HFFc6 (cell line): Measurements from ENCODE around the gene C2orf72. TPM values are rescaled to one million over a fixed set of nuclear protein-coding genes. Genes with fewer than 3 reads are reported as not detected.

Experiments
- DNase-seq: peaks from one replicate; pipeline ENCODE4 v3.0.0-alpha.2; 2018
- H3K27ac Mint-ChIP-seq: 2 replicates; pipeline ENCODE4 v1.8.0; 2020; ENCODE audit warnings: mild to moderate bottlenecking, mixed read lengths
- H3K27me3 Mint-ChIP-seq: 2 replicates; pipeline ENCODE4 v1.8.0; 2021; ENCODE audit warnings: mild to moderate bottlenecking, moderate library complexity, mixed read lengths; ENCODE audit not compliant: insufficient read depth
- H3K36me3 Mint-ChIP-seq: 2 replicates; pipeline ENCODE4 v1.8.0; 2021; ENCODE audit warnings: low read depth, mixed read lengths
- H3K4me1 Mint-ChIP-seq: 2 replicates; pipeline ENCODE4 v1.8.0; 2020; ENCODE audit warnings: low read depth, mixed read lengths
- H3K4me3 Mint-ChIP-seq: 2 replicates; pipeline ENCODE4 v1.8.0; 2020; ENCODE audit warnings: mild to moderate bottlenecking, moderate library complexity, mixed read lengths
- H3K9me3 Mint-ChIP-seq: 2 replicates; pipeline ENCODE4 v1.8.0; 2020; ENCODE audit warnings: mild to moderate bottlenecking, mixed read lengths
- total RNA-seq, 6 experiments: library from RNA; stranded (reverse); fragmentation: NEBNext Ultra II Directional; extraction: Animal tissue kit (Norgen Biotek cat#: 25700); gene quantifications; 2 replicates in 1 of 6; 3 replicates in 5 of 6; pipeline ENCODE4 v1.2.3, GENCODE V29; 2021
- TF ChIP-seq, protein P1 (sequence below): fragments of 200-600 bp; sonication (generic); IDR thresholded peaks from 2 replicates; pipeline ENCODE4 v1.5.0; 2021; ENCODE audit warnings: antibody characterized with exemption, mild to moderate bottlenecking

The C2orf72 gene
- total RNA-seq, 6 experiments from 2014 or later, result not detected

DNA sequence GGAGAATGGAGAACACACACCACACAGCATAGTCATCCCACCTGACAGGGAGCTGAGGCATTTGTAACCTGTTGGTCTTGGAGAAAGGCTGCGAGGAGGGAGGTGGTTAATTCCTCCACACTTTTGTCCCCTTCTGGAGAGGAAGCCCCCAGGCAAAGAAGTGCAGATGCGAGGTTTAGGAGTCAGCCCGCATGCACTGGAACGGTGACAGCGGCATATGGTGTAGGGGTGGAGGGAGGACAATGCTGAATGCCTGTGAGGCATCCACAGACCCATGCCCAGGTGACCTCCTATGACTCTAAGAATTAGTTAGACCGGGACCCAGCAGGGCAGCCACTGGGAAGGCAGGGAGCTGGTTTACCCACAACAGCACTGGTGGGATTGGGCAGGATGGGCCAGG is 29.2 kb upstream of the C2orf72 start:
- Mint-ChIP-seq H3K4me3 (no peak overlapping the region), H3K9me3 (peaks cover 11% of the 10 kb centered on the region), H3K27ac (no peak overlapping the region), H3K27me3 (peaks cover 58% of the 10 kb centered on the region), H3K36me3 (peaks cover 9% of the 10 kb centered on the region), H3K4me1 (no peaks in the 10 kb centered on the region; the same call in 1 of the 2 replicates)
- DNase-seq, result no peak
- TF ChIP-seq, protein P1, sequence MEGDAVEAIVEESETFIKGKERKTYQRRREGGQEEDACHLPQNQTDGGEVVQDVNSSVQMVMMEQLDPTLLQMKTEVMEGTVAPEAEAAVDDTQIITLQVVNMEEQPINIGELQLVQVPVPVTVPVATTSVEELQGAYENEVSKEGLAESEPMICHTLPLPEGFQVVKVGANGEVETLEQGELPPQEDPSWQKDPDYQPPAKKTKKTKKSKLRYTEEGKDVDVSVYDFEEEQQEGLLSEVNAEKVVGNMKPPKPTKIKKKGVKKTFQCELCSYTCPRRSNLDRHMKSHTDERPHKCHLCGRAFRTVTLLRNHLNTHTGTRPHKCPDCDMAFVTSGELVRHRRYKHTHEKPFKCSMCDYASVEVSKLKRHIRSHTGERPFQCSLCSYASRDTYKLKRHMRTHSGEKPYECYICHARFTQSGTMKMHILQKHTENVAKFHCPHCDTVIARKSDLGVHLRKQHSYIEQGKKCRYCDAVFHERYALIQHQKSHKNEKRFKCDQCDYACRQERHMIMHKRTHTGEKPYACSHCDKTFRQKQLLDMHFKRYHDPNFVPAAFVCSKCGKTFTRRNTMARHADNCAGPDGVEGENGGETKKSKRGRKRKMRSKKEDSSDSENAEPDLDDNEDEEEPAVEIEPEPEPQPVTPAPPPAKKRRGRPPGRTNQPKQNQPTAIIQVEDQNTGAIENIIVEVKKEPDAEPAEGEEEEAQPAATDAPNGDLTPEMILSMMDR, result no peak

DNA sequence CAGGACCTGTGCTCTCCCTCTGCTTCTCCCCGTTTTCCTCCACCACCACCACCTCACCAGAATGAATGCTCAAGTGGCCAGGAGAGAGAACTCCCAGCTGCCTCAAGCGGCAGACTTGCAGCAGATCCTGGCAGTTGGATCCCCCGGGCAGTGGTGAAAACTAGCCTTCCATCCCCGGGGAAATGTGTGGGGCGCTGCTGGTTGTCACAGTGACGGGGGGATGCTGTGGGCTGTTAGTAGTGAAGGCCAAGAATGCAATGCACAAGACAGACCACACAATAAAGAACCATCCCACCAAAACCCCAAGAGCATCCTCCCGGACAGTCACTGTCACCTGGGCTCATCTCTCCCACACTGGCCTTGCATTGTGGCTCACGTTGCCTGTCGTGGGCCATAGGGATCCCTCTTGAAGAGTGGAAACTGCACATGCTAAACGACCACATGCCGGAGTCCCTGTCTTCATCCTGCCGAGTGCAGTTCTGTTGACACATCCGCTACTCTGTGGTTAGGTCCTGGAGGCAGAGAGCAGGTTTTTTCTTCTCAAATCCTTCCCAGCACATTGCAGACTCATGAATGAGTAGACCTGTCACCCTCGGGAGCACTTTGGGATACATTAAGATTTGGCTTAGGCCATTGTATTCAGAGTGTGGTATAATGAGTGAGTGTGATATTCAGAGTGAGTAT is 27.9 kb upstream of the C2orf72 start:
- TF ChIP-seq, protein P1, result no peak
- peaks cover 52% of the 10 kb centered on the region for H3K27me3 Mint-ChIP-seq
- H3K36me3 Mint-ChIP-seq, result peaks cover 9% of the 10 kb centered on the region
- H3K4me1 Mint-ChIP-seq, result no peaks in the 10 kb centered on the region; the same call in 1 of the 2 replicates
- H3K27ac Mint-ChIP-seq, result no peak overlapping the region
- H3K4me3 Mint-ChIP-seq, result no peak overlapping the region
- no peak for DNase-seq
- H3K9me3 Mint-ChIP-seq, result peaks cover 11% of the 10 kb centered on the region

DNA sequence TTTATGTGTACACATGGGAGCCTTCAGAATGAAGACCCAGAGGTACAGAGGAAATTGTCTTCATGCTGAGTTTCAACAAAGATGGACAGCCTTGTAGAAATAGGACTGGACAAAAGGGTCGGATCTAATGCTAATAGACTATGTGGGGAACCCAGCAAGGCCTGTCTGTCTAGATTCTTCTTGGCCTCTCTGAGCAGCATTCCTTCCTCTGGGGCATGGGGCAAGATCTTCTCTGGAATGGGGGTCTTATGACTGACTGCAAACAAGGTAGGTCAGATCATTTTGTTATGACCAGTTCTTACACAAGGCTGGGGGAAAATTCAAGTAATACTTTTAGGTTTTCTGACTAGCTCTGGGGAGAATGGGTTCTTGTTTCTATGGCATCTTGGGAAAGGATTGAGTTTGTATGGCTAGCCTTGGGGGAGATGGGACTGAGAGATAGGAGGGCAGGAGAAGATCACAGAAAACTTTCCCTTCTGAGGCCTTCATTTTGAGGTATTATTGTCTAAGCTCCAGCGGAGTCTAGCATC is 27.1 kb upstream of the C2orf72 start:
- Mint-ChIP-seq H3K27me3 (peaks cover 47% of the 10 kb centered on the region), H3K27ac (no peak overlapping the region), H3K9me3 (peaks cover 4% of the 10 kb centered on the region), H3K4me1 (no peaks in the 10 kb centered on the region; the same call in 1 of the 2 replicates), H3K4me3 (no peak overlapping the region), H3K36me3 (peaks cover 4% of the 10 kb centered on the region)
- TF ChIP-seq, protein P1, result no peak
- no peak for DNase-seq

DNA sequence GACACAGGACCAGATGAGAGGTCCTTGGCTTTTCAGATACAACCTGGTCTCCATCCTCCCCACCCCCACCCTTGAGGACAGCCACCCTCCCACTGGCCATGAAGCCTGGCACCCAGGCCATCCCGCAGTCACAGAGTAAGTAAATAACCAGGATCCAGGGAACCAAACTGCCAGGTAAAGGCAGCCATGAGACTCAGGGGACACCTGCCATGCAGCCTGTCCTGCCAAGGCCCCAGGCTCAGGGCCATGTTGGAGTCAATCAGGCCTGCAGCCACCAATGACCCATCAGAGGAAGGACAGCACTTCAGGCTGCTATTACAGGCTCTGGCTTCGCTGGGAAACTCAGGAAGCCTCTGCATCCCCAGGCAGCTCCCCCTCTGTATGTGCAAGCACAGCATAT is 25.8 kb upstream of the C2orf72 start:
- H3K27ac Mint-ChIP-seq, result no peak overlapping the region
- H3K4me3 Mint-ChIP-seq, result no peak overlapping the region
- DNase-seq, result no peak
- H3K27me3 Mint-ChIP-seq, result peaks cover 40% of the 10 kb centered on the region
- H3K9me3 Mint-ChIP-seq, result no peaks in the 10 kb centered on the region
- H3K4me1 Mint-ChIP-seq, result no peaks in the 10 kb centered on the region; the same call in 1 of the 2 replicates
- H3K36me3 Mint-ChIP-seq, result no peaks in the 10 kb centered on the region
- TF ChIP-seq, protein P1, result no peak

DNA sequence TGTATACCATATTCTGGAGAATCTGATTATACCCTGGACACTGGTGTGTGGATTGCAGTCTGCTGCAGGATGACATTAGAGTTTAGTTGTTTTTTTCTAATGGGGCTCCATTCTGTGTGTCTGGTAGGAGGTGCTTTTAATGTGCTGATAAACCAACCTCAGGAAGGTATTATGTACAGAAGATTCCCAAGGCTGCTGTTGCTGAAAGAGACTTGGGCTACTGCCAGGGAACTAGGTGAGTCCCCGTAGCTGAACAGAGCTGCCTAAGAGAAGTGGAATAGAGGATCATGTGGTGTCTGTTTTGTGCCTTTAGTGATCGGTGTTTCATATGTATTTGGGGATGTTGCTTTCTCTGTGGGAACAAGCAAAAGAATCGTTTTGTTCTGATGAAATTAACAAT is 24.9 kb upstream of the C2orf72 start:
- DNase-seq, result no peak
- Mint-ChIP-seq H3K9me3 (no peaks in the 10 kb centered on the region), H3K27me3 (peaks cover 43% of the 10 kb centered on the region), H3K4me3 (no peak overlapping the region), H3K36me3 (no peaks in the 10 kb centered on the region), H3K4me1 (no peaks in the 10 kb centered on the region; the same call in 1 of the 2 replicates), H3K27ac (no peak overlapping the region)
- TF ChIP-seq, protein P1, result no peak
